GM18508 (cell line): ENCODE measurements around the gene AK1.
"Not testable (repeated sequence)": the region's sequence is repeated elsewhere in the genome, so short reads cannot be mapped to it uniquely, and the experiment has no call there.

ENCODE experiments used
- ATAC-seq: cut with Tn5 transposase; IDR thresholded peaks from one replicate; pipeline ENCODE4 v1.9.1; 2021; ENCODE audit warnings: moderate number of reproducible peaks; ENCODE audit not compliant: insufficient read depth, unreplicated experiment

The AK1 gene

DNA sequence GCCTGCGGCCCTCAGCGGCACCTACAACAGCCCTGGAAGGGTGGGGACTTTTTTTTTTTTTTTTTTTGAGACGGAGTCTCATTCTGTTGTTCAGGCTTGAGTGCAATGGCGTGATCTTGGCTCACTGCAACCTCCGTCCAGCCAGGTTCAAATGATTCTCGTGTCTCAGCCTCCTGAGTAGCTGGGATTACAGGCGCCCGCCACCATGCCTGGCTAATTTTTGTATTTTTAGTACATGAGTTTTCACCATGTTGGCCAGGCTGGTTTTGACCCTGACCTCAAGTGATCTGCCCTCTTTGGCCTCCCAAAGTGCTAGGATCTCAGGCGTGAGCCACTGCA, 7.4 kb downstream of the AK1 start:
- ATAC-seq: not testable (repeated sequence)

DNA sequence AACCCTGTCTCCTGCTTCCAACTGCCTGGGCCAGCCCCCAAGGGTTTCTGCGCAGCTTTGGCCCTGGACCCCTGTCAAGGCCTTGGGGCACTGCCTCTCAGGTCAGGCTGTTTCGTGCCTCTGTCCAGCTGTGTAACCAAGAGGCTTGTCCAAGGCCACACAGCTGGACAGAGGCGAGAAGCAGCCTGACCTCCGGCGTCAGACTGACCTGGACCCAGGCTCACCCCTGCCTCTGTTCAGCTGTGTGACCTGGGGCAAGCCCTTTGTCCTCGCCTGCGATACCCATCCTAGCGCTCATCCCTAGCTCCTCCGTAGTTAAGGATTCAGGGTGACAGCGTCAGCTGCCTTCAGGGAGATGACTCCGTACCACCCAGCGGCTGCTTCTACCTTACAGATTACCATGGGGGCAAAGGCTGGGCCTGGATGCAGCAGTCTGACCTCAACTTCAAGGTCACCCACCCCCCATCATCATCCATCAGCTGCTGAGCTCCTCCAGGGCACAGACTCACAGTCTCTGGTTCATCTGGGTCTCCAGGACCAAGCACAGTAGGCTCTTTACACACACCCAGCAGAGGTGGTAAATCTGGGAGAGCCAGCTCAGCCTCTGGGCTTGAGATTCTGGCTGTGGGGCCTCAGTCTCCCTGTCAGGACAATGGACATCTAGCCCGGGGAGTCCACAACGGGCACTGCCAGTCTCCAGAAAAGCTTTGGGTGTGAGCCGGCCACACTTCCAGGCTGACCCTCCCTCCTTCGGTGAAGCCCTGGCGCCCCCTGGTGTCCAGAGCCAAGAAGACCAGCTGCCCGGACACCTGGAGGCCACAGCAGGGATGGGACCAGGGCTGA, 7.9 kb downstream of the AK1 start:
- no peak for ATAC-seq

- no peak for ATAC-seq
These were observed 9.1 kb downstream of the AK1 start for GRCh38 chr9:127868278-127868902.

DNA sequence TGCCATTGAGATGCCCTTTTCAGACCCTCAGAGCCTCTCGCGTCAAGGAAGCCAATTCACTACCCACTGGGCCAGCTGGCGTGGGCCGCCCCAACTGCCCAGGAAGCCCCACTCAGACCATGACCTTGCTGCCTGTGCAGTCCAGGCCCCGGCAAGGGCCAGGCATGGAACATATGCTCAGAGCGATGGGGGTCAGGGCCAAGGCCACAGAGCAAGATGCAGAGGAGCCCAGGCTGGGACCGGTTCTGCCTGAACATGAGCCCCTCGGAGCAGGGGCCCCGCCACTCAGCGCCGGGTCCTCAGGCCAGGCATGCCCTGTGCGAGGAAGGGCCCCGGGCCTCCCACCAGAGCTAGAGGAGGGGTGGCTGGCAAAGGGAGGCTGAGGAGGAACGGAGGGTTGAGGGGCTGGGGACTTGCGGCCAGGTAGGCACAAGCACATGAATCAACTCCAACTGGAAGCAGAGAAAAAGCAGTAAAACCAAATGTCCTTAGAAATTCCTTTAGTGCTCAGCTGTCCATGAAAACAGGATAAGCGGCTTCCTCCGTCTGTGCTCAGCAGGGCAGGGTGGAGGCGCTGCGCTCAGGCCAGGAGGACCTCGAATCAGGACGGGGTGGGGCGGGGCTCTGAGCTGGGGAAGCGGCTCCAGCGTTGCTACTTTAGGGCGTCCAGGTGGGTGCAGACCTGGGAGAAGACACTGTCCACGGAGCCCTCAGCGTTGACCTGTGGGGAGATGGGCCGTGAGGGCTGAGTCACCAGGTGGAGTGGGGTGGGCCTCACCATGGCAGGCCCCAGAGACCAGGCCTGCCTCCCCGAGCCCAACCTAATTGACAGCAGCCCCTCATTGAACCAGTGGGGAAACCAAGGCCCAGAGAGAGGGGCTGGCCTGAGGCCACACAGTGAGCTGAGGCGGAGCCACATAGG, 9.9 kb downstream of the AK1 start:
- ATAC-seq: no peak

GRCh38 chr9:127866535-127866934, 10.9 kb downstream of the AK1 start:
- no peak for ATAC-seq

- ATAC-seq: no peak
These were observed 11.6 kb downstream of the AK1 start for GRCh38 chr9:127865645-127866464.

DNA sequence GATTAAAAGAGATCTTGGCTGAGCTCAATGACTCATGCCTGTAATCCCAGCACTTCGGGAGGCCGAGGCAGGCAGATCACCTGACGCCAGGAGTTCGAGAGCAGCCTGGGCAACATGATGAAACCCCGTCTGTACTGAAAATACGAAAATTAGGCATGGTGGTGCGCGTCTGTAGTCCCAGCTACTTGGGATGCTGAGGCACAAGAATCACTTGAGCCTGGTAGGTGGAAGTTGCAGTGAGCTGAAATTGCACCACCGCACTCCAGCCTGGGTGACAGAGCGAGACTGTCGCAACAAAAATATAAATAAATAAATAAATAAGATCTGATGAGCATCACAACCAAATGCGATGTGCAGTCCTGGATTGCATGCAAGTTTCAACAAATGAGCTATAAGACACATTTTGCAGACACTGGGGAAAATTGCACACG, 14.3 kb downstream of the AK1 start:
- ATAC-seq: no peak

DNA sequence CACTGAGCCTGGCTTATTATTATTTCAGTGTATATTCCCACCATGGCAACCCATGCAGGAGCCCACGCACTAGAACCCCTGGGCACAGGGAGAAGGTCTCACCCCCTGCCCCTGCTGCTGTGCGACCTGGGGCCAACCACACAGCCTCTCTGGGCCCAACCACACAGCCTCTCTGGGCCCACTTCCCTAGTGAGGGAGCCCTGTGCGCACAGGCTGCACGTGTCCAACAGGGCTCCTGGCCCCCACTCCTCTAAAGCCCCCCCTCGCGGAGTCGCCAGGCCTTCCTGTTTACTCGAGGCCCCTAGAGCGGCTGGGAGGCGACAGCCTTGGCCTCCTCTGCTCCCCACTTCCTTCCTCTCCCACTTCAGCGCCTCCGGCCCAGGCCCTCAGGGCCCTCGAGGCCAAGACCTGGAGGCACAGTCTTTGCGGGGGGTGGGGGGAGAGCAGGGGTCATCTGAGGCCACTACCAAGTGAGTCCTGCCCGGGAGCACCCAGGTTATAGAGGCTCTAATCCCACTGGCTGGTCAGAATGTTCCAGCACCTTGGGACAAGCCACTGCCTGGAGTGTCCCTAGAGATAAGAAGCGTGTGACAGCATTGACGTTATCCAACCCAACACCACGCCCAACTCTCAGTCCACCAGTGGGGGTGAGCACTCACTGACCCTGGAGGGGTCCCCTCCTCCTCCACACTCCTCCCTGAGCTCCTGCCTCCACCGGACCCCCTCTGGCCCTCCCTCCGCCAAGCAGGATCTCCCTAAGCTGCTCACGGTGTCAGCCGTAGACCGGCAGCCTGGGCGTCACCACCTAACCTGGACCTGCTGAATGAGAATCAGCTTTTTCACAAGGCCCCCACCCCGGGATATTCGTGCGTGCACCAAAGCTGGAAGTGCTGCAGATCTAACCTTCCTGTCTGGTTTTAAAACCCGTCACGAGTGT, 15.1 kb downstream of the AK1 start:
- ATAC-seq: no peak

- no peak for ATAC-seq
These were observed 16.7 kb downstream of the AK1 start for GRCh38 chr9:127860779-127861178.

GRCh38 chr9:127860260-127860659, 17.2 kb downstream of the AK1 start:
- no peak for ATAC-seq

DNA sequence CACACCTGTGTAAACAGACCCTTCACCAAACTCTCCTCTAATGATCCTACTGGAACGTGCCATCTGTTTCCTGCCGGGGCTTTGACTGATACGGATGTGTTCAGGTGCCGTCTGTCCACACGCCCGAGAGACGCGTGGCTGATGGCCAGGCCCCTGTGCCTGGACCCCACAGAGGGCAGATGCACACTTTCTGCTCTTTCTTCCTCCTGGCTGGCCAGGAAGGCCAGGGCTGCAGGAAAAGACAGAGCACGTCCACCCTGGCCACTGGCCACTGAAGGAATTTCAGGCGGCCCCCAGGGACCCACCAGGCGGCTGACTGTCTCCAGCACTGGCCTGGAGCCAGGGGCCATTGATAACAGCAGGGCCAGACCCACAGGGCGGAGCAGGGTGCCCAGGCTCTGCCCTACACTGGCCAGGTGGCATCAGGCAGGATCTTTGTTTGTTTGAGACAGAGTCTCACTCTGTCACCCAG, 19.4 kb downstream of the AK1 start:
- no peak for ATAC-seq

DNA sequence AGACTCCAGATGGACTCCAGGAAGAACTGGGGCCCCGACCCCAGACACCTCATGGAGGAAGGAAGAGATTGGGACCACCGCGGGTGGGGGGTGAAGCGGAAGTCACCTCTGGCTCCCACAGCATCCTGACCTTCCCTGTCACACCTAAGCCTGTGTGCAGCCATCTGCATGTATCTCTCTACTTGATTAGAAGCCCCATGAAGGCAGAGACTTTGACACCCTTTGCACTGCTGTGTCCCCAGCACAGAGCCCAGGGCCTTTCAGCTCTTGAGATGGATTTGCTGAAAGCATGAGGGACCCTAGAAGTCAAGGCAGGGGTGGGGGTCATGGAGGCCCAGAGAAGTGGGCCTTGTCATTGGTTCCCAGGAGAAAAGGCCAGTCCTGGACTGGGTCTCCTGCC, 20.2 kb downstream of the AK1 start:
- ATAC-seq: no peak

DNA sequence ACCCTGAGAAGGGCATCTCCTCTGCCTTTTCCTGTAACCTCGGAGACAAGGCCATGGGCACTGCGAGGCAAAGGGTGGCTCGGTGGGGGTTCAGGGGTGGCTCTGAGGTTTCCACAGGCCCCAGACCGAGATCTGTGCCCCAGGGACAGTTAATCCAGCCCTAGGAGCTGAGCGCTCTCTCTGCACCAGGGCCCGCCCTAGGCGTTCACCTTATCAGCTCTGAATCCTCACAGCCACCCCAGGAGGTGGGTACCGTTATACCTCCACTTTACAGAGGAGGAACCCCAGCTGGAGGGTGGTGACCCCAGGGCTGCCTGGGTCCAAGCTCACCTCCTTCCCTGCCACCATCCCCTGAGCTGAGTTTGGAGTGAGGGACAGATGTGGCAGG, 20.8 kb downstream of the AK1 start:
- no peak for ATAC-seq

GRCh38 chr9:127856094-127856728, 21.3 kb downstream of the AK1 start:
- ATAC-seq: no peak

- ATAC-seq: no peak
These were observed 22.0 kb downstream of the AK1 start for GRCh38 chr9:127855522-127855921.

DNA sequence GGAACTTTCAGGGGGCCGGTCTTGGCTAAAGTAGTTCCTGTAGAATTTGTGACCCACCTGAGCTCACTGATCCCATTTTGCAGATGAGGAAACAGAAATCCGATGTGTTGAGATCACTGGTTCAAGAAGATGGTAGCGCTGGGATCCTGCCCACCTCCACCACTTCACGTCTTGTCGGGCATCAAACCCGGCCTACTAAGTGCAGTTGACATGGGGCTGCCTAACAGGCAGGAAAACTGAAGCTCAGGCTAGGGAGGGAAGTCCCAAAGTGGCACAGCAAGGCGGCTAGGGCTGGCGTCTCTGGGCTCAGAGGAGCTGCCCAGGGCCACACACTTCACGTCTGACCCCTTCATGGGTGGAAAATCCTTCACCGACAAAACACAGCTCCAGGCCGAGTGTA, 22.5 kb downstream of the AK1 start:
- ATAC-seq: no peak

- ATAC-seq: no peak
These were observed 23.2 kb downstream of the AK1 start, which contains the start of gene ENG for GRCh38 chr9:127854184-127854806. Gene ENG (minus strand): TSS chr9:127854658. CDS start chr9:127854355, 303 bp downstream.
